GM18858 (cell line): ENCODE results near the gene STK32C.
"Not testable (repeated sequence)": the region's sequence is repeated elsewhere in the genome, so short reads cannot be mapped to it uniquely, and the experiment has no call there.

Experiments used
- ATAC-seq: cut with Tn5 transposase; IDR thresholded peaks from one replicate; pipeline ENCODE4 v1.9.1; 2021; ENCODE audit not compliant: unreplicated experiment

Gene STK32C

GRCh38 chr10:132338876-132339275 is 31.1 kb upstream of the STK32C start:
- ATAC-seq = no peak

GRCh38 chr10:132337854-132338253 is 30.1 kb upstream of the STK32C start:
- ATAC-seq = not testable (repeated sequence)

- ATAC-seq = no peak
These were observed 29.2 kb upstream of the STK32C start for GRCh38 chr10:132336919-132337407.

GRCh38 chr10:132336064-132336746 is 28.5 kb upstream of the STK32C start:
- ATAC-seq = no peak

- peak; percentile 49 for ATAC-seq
These were observed 27.7 kb upstream of the STK32C start for GRCh38 chr10:132335189-132336063.

GRCh38 chr10:132334631-132335188 is 27.0 kb upstream of the STK32C start:
- ATAC-seq = no peak

GRCh38 chr10:132333386-132333785 is 25.6 kb upstream of the STK32C start:
- no peak for ATAC-seq

GRCh38 chr10:132332433-132332754 is 24.6 kb upstream of the STK32C start:
- peak; percentile 28 for ATAC-seq

- ATAC-seq = peak; percentile 44
These were observed 24.1 kb upstream of the STK32C start, which contains the start of gene LRRC27 for GRCh38 chr10:132331601-132332432. Gene LRRC27, plus strand, starts transcription at chr10:132332193. Its CDS starts 1,332 bp downstream, at chr10:132333525.

GRCh38 chr10:132330486-132330833 is 22.7 kb upstream of the STK32C start:
- ATAC-seq = no peak

- no peak for ATAC-seq
These were observed 22.1 kb upstream of the STK32C start for GRCh38 chr10:132329565-132330485.

GRCh38 chr10:132328738-132329137 is 21.0 kb upstream of the STK32C start:
- no peak for ATAC-seq

- no peak for ATAC-seq
These were observed 20.4 kb upstream of the STK32C start for GRCh38 chr10:132328106-132328505.

GRCh38 chr10:132326925-132327324 is 19.2 kb upstream of the STK32C start:
- no peak for ATAC-seq

- ATAC-seq = no peak
These were observed 18.7 kb upstream of the STK32C start for GRCh38 chr10:132326344-132326889.

- no peak for ATAC-seq
These were observed 16.4 kb upstream of the STK32C start for GRCh38 chr10:132324186-132324585.

- ATAC-seq = no peak
These were observed 14.9 kb upstream of the STK32C start for GRCh38 chr10:132322586-132323048.

- no peak for ATAC-seq
These were observed 14.0 kb upstream of the STK32C start for GRCh38 chr10:132321726-132322125.

GRCh38 chr10:132320654-132321469 is 13.1 kb upstream of the STK32C start:
- no peak for ATAC-seq
